Left lung (tissue), 10 donors: ENCODE data around the gene IFT27. TPM values are rescaled to one million over a fixed set of nuclear protein-coding genes. Genes with fewer than 3 reads are reported as not detected.
A peak's percentile ranks its signal among the peaks of the same experiment; 100 is the strongest.
"Not testable (repeated sequence)": the region's sequence is repeated elsewhere in the genome, so short reads cannot be mapped to it uniquely, and the experiment has no call there.

Experiments used
- ATAC-seq: fragments of 200-7000 bp; cut with Tn5 transposase; one replicate; pipeline ENCODE4 v1.9.1; 2020; ENCODE audit warnings: moderate library complexity
- DNase-seq, 4 donors: peaks; one replicate each; pipeline ENCODE4 v3.0.0-alpha.2; 2013 to 2020
- H3K27ac ChIP-seq, 2 donors: fragments of 200-600 bp; sonication (generic) in 1 of 2; one replicate each; pipeline versions ENCODE4 v1.5.0 to v1.8.0; 2020 to 2021
- H3K27me3 ChIP-seq, 2 donors: fragments of 200-600 bp; sonication (generic) in 1 of 2; one replicate each; pipeline versions ENCODE4 v1.5.0 to v1.8.0; 2020 to 2021
- H3K36me3 ChIP-seq, 2 donors: fragments of 200-600 bp; sonication (generic) in 1 of 2; one replicate each; pipeline versions ENCODE4 v1.5.0 to v1.8.0; 2020 to 2021
- H3K4me1 ChIP-seq, 2 donors: fragments of 200-600 bp; one replicate each; pipeline ENCODE4 v1.8.0; 2021
- H3K4me3 ChIP-seq, 2 donors: fragments of 200-600 bp; sonication (generic) in 1 of 2; one replicate each; pipeline versions ENCODE4 v1.5.0 to v1.8.0; 2020 to 2021; ENCODE audit warnings: mild to moderate bottlenecking in 1 of 2
- H3K9me3 ChIP-seq, 2 donors: fragments of 200-600 bp; sonication (generic) in 1 of 2; one replicate each; pipeline versions ENCODE4 v1.5.0 to v1.8.0; 2020 to 2021
- intact Hi-C, 2 donors: fragments of 100-400 bp; cut with DNase I; formaldehyde crosslinking; loops; one replicate each; pipeline versions ENCODE4 v1.11.2 to v1.14.2; 2022
- polyA plus RNA-seq, 6 donors: library from polyadenylated mRNA; unstranded; fragments of 120-200 nt; gene quantifications; one replicate each; pipeline ENCODE4 v1.2.1, GENCODE V29; 2013; ENCODE audit not compliant: insufficient read length in 6 of 6
- total RNA-seq, 2 donors: library from RNA; stranded (reverse); fragmentation: NEBNext Ultra II Directional; extraction: Animal tissue kit (Norgen Biotek cat#: 25700); gene quantifications; one replicate each; pipeline ENCODE4 v1.2.1, GENCODE V29; 2021
- TF ChIP-seq, protein P1 (sequence below), 2 donors: fragments of 200-600 bp; sonication (generic) in 1 of 2; IDR thresholded peaks; one replicate each; pipeline versions ENCODE4 v1.5.0 to v1.8.0; 2021; ENCODE audit warnings: antibody characterized with exemption in 2 of 2
- donor health status: DM: no; HTN: yes; CAD: no.
- donor health status: DM: no; HTN: no; CAD: no.

IFT27 gene
- total and polyA plus RNA-seq, 8 donors = 24.5 to 59.0 (median 49.0) TPM

- TF ChIP-seq, protein P1, sequence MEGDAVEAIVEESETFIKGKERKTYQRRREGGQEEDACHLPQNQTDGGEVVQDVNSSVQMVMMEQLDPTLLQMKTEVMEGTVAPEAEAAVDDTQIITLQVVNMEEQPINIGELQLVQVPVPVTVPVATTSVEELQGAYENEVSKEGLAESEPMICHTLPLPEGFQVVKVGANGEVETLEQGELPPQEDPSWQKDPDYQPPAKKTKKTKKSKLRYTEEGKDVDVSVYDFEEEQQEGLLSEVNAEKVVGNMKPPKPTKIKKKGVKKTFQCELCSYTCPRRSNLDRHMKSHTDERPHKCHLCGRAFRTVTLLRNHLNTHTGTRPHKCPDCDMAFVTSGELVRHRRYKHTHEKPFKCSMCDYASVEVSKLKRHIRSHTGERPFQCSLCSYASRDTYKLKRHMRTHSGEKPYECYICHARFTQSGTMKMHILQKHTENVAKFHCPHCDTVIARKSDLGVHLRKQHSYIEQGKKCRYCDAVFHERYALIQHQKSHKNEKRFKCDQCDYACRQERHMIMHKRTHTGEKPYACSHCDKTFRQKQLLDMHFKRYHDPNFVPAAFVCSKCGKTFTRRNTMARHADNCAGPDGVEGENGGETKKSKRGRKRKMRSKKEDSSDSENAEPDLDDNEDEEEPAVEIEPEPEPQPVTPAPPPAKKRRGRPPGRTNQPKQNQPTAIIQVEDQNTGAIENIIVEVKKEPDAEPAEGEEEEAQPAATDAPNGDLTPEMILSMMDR (IDR thresholded peaks at IDR 0.05) = no peak
- peak; percentile 59 for ATAC-seq
- Histone ChIP-seq H3K27me3 (peaks cover 0 to 53% of the 10 kb centered on the region in 2 donors), H3K4me3 (no peak overlapping the region), H3K36me3 (no peaks in the 10 kb centered on the region), H3K27ac (no peak overlapping the region), H3K9me3 (peaks cover 0 to 1% of the 10 kb centered on the region in 2 donors), H3K4me1 (peaks cover 0 to 5% of the 10 kb centered on the region in 2 donors)
- intact Hi-C loops = no loop called here
- DNase-seq = no peak
Observed at GRCh38 chr22:36734171-36735058, 41.5 kb downstream of the IFT27 start.

- intact Hi-C loops = no loop called here
- DNase-seq = no peak
- Histone ChIP-seq H3K27ac (no peak overlapping the region), H3K9me3 (no peaks in the 10 kb centered on the region), H3K36me3 (no peaks in the 10 kb centered on the region), H3K27me3 (peaks cover 0 to 57% of the 10 kb centered on the region in 2 donors), H3K4me3 (no peak overlapping the region), H3K4me1 (peaks cover 0 to 5% of the 10 kb centered on the region in 2 donors)
- no peak for ATAC-seq
- TF ChIP-seq, protein P1 (IDR thresholded peaks at IDR 0.05) = no peak
Observed at GRCh38 chr22:36733271-36733670, 42.6 kb downstream of the IFT27 start.

DNA sequence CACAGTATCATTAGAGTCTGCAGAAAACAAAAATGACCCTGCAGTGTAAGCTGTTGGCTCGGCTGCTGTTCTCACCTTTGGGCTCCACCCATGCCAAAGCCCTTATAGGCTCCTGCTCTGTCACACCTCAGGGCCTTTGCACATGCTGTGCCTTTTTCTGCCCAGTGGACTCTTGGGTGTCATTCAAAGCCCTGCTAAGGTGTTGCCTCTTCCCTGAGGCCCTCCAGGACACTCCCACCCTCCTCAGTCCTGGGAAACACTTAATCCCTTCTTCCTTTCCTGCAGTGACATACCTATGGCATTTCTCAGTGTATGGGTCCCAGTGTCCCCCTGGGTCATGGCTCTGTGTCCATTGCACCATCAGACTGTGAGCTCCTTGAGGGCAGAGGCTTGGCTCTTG lies 43.3 kb downstream of the IFT27 start:
- H3K27ac ChIP-seq = no peak overlapping the region
- intact Hi-C loops = no loop called here
- no peak for ATAC-seq
- H3K36me3 ChIP-seq = no peaks in the 10 kb centered on the region
- DNase-seq = no peak
- TF ChIP-seq, protein P1 (IDR thresholded peaks at IDR 0.05) = no peak
- H3K27me3 ChIP-seq = peaks cover 0 to 62% of the 10 kb centered on the region in 2 donors
- H3K9me3 ChIP-seq = no peaks in the 10 kb centered on the region
- no peak overlapping the region for H3K4me3 ChIP-seq
- H3K4me1 ChIP-seq = peaks cover 0 to 5% of the 10 kb centered on the region in 2 donors

- intact Hi-C loops = no loop called here
- DNase-seq (no peak), ATAC-seq (no peak)
Observed at GRCh38 chr22:36731916-36732315, 44.0 kb downstream of the IFT27 start.

GRCh38 chr22:36731321-36731720 lies 44.6 kb downstream of the IFT27 start:
- H3K36me3 ChIP-seq, H3K4me3 ChIP-seq, H3K27ac ChIP-seq, ATAC-seq, DNase-seq, intact Hi-C loops, H3K4me1 ChIP-seq, H3K9me3 ChIP-seq: not testable (repeated sequence)
- H3K27me3 ChIP-seq = peaks cover 0 to 62% of the 10 kb centered on the region in 2 donors

More at GRCh38 chr22:36731916-36732315, 44.0 kb downstream of the IFT27 start:
- Histone ChIP-seq H3K9me3 (no peaks in the 10 kb centered on the region), H3K36me3 (no peaks in the 10 kb centered on the region), H3K4me1 (peaks cover 0 to 5% of the 10 kb centered on the region in 2 donors), H3K27me3 (peaks cover 0 to 62% of the 10 kb centered on the region in 2 donors), H3K27ac (no peak overlapping the region), H3K4me3 (no peak overlapping the region)
- TF ChIP-seq, protein P1 (IDR thresholded peaks at IDR 0.05) = no peak
